ENCODE data around the gene AMDHD2. TPM values are rescaled to one million over a fixed set of nuclear protein-coding genes. Genes with fewer than 3 reads are reported as not detected.

The AMDHD2 gene
- total and polyA plus RNA-seq, 2 of the 13 experiments (the other 11 are each of a cell fraction or from before 2014, with no cell fraction given), result 33.5 to 39.1 TPM

DNA sequence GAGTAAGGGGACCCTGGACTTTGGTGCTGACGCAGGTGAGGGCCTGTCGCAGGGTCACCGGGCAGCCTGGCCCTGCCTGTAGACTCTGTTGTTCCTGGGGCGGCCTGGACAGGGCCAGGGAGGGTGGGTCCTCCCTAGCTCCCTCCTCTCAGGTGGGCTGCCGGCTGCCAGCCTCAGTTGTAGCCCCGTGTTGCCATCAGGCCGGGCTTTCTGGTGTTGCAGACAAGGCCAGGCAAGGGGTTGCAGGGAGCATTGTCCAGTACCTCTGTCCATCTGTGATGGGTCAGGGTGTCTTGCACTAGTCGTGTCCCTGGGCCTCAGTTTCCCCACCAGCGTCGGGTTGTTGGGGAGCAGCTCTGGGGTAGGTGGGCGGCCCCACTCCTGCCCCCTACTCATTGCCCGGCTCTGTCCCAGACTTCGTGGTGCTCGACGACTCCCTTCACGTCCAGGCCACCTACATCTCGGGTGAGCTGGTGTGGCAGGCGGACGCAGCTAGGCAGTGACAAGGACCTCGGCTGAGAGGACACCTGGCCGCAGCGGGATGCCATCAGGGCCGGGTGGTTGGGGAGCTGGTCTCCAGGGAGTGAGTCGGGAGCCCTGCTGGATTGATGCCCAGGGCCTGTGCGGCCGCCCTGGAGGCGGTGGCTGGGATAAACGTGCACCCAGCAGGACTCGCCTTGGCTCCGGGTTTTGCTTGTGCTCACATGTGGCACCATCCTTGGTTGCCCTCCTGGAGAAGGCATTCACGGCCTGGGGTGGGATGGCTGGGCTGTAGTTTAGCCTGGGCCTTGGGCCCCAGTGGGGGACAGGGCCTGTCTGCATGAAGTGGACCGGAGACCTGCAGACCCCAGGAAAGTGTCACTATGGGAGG is 9.1 kb downstream of the AMDHD2 start (continued):
- TF ChIP-seq MTF2 (CRISPR knock-in tag; IDR thresholded peaks at IDR 0.05; ENCODE audit: borderline replicate concordance) (no peak), ARID2 (CRISPR knock-in tag; IDR thresholded peaks at IDR 0.05; ENCODE audit: borderline replicate concordance) (no peak), AGO1 (IDR thresholded peaks at IDR 0.05; ENCODE audit: low read depth, low read length, poor library complexity, severe bottlenecking) (no peak), TCF7 (IDR thresholded peaks at IDR 0.05; ENCODE audit: low read depth) (no peak), TOE1 (CRISPR knock-in tag; IDR thresholded peaks at IDR 0.05) (no peak), LRRFIP1 (CRISPR knock-in tag; conservative IDR thresholded peaks at IDR 0.05) (no peak), POLR2G (IDR thresholded peaks at IDR 0.05; ENCODE audit: low read depth, low read length) (no peak), ZNF546 (CRISPR knock-in tag; conservative IDR thresholded peaks at IDR 0.05) (no peak), ZBTB7A (CRISPR knock-in tag; IDR thresholded peaks at IDR 0.05) (no peak), SOX5 (CRISPR knock-in tag; IDR thresholded peaks at IDR 0.05; ENCODE audit: borderline replicate concordance) (no peak), ZFP36L2 (CRISPR knock-in tag; IDR thresholded peaks at IDR 0.05) (no peak), RBFOX2 (IDR thresholded peaks at IDR 0.05; ENCODE audit: low read depth, low read length) (peak; percentile 60; the same call in 1 of the 2 replicates), ZNF768 (CRISPR knock-in tag; IDR thresholded peaks at IDR 0.05) (no peak), HIVEP1 (CRISPR knock-in tag; IDR thresholded peaks at IDR 0.05) (no peak), PRPF4 (IDR thresholded peaks at IDR 0.05; ENCODE audit: low read depth, low read length, poor library complexity, severe bottlenecking) (peak; percentile 23), AGO2 (optimal IDR thresholded peaks at IDR 0.05; ENCODE audit: low read depth, low read length) (peak; percentile 80), POGZ (CRISPR knock-in tag; IDR thresholded peaks at IDR 0.05) (no peak)
- TF ChIP-seq, protein P1, sequence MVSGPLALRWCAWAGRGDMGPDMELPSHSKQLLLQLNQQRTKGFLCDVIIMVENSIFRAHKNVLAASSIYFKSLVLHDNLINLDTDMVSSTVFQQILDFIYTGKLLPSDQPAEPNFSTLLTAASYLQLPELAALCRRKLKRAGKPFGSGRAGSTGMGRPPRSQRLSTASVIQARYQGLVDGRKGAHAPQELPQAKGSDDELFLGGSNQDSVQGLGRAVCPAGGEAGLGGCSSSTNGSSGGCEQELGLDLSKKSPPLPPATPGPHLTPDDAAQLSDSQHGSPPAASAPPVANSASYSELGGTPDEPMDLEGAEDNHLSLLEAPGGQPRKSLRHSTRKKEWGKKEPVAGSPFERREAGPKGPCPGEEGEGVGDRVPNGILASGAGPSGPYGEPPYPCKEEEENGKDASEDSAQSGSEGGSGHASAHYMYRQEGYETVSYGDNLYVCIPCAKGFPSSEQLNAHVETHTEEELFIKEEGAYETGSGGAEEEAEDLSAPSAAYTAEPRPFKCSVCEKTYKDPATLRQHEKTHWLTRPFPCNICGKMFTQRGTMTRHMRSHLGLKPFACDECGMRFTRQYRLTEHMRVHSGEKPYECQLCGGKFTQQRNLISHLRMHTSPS (CRISPR knock-in tag; IDR thresholded peaks at IDR 0.05; ENCODE audit: low read depth), result no peak
- TF ChIP-seq, protein P2, sequence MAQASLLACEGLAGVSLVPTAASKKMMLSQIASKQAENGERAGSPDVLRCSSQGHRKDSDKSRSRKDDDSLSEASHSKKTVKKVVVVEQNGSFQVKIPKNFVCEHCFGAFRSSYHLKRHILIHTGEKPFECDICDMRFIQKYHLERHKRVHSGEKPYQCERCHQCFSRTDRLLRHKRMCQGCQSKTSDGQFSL (CRISPR knock-in tag; IDR thresholded peaks at IDR 0.05), result no peak
- TF ChIP-seq, protein P3, sequence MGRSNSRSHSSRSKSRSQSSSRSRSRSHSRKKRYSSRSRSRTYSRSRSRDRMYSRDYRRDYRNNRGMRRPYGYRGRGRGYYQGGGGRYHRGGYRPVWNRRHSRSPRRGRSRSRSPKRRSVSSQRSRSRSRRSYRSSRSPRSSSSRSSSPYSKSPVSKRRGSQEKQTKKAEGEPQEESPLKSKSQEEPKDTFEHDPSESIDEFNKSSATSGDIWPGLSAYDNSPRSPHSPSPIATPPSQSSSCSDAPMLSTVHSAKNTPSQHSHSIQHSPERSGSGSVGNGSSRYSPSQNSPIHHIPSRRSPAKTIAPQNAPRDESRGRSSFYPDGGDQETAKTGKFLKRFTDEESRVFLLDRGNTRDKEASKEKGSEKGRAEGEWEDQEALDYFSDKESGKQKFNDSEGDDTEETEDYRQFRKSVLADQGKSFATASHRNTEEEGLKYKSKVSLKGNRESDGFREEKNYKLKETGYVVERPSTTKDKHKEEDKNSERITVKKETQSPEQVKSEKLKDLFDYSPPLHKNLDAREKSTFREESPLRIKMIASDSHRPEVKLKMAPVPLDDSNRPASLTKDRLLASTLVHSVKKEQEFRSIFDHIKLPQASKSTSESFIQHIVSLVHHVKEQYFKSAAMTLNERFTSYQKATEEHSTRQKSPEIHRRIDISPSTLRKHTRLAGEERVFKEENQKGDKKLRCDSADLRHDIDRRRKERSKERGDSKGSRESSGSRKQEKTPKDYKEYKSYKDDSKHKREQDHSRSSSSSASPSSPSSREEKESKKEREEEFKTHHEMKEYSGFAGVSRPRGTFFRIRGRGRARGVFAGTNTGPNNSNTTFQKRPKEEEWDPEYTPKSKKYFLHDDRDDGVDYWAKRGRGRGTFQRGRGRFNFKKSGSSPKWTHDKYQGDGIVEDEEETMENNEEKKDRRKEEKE (IDR thresholded peaks at IDR 0.05), result no peak
